GM18909 (cell line): Measurements from ENCODE around the gene SGCD.

ENCODE experiments used
- ATAC-seq: cut with Tn5 transposase; IDR thresholded peaks from one replicate; pipeline ENCODE4 v1.9.1; 2021; ENCODE audit warnings: mild to moderate bottlenecking; ENCODE audit not compliant: unreplicated experiment, poor library complexity

The SGCD gene

DNA sequence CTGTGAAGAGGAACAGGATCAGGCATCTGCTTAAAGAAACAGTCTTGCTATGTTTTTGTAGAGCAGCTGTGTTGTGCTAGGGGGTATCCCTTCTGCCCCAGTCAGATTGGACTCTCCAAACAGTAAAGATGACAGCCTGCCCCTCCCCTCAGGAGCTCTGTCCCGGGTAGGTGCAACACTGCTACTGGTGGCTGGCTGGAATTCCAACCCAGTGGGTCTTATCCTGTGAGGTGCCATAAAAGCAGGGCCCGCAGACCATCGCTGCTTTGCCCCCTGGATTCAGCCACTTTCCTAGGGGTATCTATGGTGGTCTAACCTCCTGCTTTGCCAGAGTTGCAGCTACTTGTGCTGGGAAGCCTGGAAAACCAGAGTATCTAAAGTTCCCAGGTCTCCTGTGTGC lies 408.5 kb downstream of the SGCD start:
- no peak for ATAC-seq

GRCh38 chr5:156741516-156741915 lies 414.6 kb downstream of the SGCD start:
- no peak for ATAC-seq

- ATAC-seq, result no peak
Observed at GRCh38 chr5:156753846-156754245, 426.9 kb downstream of the SGCD start.

DNA sequence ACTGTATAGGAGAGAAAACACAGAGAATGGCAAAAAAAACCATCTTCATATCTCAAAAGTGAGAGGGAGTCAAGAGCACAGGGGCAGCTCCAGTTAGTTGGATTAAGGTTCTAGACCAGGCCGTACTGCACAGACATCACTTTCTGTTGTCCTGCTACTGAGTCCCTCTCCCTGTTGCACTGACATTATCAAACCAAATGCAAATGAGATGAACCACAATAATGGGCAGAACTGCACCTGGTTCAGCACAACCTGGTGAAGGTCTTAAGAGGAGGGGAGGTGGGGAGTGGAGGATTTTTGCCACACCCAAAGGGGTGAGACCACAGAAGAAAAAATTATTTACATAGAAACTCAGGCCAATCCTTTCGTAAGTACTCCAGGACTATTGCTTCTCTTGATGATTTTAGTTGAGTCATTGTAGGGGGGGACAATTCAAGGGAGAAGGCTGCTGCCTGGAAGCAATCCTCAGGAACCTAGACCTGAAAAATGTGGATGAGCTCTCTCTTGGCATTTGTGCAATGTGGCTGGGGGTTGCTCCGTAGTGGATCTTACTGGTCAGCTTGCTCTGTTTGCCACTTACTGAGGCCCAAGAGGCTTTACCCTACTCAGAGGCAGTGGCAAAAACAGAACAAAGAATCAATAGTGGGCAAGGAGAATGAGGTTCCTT lies 428.6 kb downstream of the SGCD start:
- no peak for ATAC-seq

DNA sequence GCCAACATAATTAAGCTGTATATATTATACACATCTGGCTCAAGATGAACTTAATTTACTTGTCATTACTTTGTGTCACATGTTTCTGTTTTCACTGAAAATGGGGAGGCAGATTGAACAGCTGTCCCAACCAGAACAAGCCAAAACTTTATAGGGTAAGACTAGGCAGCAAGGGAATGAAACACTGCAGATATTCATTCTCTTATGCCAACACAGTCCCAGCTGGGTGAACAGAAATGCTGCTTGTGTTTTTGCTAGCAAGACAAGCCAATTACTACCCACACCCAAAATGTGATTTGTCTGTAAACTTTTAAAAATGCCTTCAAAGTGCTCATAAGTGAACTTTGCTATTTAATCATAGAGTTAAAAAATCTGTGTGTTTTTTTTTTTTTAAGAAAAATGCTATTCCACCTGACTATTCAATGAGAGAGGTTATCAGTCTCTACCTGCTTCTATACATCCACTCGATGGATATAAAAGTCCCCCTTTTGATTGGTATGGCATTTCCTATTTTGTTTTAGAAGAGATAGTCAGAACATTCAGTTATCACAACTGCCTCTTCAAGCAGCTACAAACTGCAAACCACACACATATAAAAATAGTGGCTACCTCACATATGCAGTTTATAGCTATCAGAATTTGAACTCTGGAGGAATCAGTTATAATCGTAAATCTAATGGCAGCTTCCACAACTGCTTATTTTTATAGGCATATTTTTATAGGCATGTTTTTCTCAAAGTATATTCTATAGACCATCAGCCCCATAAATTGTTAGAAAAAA lies 431.2 kb downstream of the SGCD start:
- ATAC-seq, result no peak

- ATAC-seq, result no peak
Observed at GRCh38 chr5:156759156-156759555, 432.2 kb downstream of the SGCD start.

- ATAC-seq, result no peak
Observed at GRCh38 chr5:156762771-156763170, 435.8 kb downstream of the SGCD start.

- no peak for ATAC-seq
Observed at GRCh38 chr5:156764176-156764971, 437.4 kb downstream of the SGCD start.

GRCh38 chr5:156774273-156774672 lies 447.3 kb downstream of the SGCD start:
- ATAC-seq, result no peak

GRCh38 chr5:156778139-156778706 lies 451.3 kb downstream of the SGCD start:
- ATAC-seq, result no peak

GRCh38 chr5:156778752-156779151 lies 451.8 kb downstream of the SGCD start:
- no peak for ATAC-seq

DNA sequence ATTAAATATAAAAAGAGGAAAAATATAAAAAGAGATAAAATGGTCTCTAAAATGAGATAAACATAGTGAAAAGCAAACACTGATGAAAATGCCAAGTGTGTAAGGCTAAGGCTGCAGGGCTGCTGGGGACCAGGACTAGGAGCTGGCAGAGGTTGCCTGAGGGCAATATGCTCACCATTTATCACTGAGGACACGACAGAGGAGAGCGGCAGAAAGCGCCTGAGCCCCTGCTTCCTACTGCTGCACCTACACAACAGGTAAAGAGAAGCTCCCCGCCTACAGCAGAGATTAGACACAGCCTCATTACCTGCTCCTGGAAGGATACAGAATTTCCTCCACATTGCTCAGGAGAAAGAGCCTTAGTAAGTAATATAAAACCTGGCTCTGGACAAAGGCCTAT lies 452.5 kb downstream of the SGCD start:
- no peak for ATAC-seq

DNA sequence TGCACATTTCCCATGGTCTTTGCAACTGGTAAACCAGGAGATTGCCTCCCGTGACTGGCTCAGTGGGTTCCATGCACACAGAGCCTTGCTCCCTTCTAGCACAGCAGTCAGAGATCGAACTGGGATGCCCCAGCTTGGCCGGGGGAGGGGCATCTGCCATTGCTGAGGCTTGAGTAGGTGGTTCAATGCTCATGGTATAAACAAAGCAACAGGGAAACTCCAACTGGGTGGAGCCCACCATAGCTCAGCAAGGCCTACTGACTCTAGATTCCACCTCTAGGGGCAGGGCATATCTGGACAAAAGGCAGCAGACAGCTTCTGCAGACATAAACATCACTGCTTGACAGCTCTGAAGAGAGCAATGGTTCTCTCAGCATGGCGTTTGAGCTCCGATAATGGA lies 456.1 kb downstream of the SGCD start:
- ATAC-seq, result no peak

- no peak for ATAC-seq
Observed at GRCh38 chr5:156794687-156795086, 467.7 kb downstream of the SGCD start.

GRCh38 chr5:156798201-156798600 lies 471.2 kb downstream of the SGCD start:
- no peak for ATAC-seq

- ATAC-seq, result no peak
Observed at GRCh38 chr5:156799171-156799570, 472.2 kb downstream of the SGCD start.

DNA sequence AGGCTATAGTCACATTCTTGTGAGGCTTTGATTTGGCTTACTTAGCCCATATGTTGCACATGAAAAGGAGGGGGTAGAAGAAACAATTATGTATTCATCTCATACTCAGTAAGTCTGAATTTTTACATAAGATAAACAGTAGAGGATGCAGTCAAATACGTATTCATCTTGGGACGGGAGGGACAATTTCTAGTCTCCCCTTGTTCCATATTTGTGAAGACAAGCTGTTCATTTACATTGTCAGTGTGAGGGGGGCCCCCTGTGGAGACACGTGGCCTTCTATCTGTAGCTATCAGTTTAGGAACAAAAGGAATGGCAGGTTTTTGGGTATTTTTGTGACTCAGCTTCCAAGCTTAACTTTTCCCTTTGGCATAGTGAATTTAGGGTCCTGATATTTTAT lies 474.0 kb downstream of the SGCD start:
- no peak for ATAC-seq

DNA sequence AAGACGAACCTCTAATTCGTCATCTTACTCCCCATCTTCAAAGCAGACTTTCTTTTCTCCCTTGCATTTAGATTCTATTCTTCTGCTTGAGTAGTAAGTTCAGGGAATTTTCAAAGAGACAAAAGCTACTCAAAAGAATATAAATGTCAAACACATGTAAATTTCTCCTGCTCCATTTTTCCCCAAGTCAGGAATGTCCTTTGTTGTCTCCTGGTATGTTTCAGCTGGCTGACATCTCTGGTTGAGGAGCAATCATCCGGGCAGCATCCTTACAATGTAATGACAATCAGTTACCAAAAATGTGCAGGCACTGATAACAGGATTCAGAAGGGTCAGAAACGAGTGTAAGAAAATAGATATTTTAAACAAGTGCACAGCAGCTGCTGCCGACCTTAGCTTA lies 475.5 kb downstream of the SGCD start:
- ATAC-seq, result no peak

DNA sequence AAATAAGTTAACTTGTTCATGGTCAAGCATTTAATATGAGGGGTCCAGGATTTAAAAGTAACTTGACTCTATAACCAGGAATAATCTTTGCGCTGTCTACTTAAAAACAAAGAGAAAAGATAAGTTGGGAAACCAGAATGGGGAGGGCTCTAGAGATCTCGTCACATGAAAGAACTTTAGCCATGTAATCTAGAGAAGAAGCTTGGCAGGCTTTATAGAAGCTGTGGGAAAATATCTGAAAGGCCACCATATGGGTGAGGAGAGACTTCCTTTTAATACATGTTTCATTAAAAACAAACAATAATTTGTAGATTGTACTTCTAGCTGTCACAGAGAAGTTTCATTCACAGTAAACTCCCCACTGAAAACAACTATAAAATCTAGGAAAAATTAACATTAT lies 476.4 kb downstream of the SGCD start:
- ATAC-seq, result no peak

DNA sequence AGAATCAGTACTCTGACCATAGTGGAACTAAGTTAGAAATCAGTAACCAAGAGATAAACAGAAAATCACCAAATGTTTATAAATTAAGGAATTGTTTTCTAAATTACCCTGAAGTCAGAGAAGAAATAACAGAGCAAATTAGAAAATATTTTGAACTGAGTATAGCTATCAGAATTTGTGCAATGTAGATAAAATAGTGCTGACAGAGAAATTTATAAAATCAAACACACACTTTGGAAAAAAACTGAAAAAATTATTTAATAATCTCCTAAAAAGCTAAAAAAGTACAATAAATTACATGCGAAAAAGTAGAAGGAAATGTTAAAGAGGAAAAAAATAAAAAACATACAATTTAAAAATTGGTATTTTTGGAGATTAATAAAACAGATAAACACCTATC lies 486.0 kb downstream of the SGCD start:
- no peak for ATAC-seq
